ENCODE measurements around the gene ZNF732. TPM values are rescaled to one million over a fixed set of nuclear protein-coding genes. Genes with fewer than 3 reads are reported as not detected.
"Not testable (repeated sequence)": the region's sequence is repeated elsewhere in the genome, so short reads cannot be mapped to it uniquely, and the experiment has no call there.

ZNF732 gene
- total and polyA plus RNA-seq, 2 donors (not counting 1 experiment from before 2014, with no cell fraction given), result 0.33 TPM; not detected in 1

GRCh38 chr4:314296-314903 lies 9.1 kb upstream of the ZNF732 start:
- Histone ChIP-seq H3K4me3 (replicated peaks in 1 of 4; ENCODE audit: control extremely low read depth in 1 of 4, insufficient read depth in 1 of 4, low read depth in 3 of 4, low read length in 4 of 4) (no peak overlapping the region), H3K27ac (ENCODE audit: insufficient read depth, low read length) (no peak overlapping the region), H3K9me3 (ENCODE audit: control insufficient read depth, insufficient read depth, low read depth, low read length) (no peaks in the 10 kb centered on the region), H3K4me2 (ENCODE audit: extremely low read depth, insufficient read depth, low read length) (no peak overlapping the region), H2AFZ (ENCODE audit: low read length) (no peak overlapping the region), H3K36me3 (ENCODE audit: control insufficient read depth, insufficient read depth, low read length) (no peaks in the 10 kb centered on the region), H3K79me2 (ENCODE audit: control insufficient read depth, insufficient read depth, low read length) (no peaks in the 10 kb centered on the region), H4K20me1 (ENCODE audit: control insufficient read depth, extremely low read depth, insufficient read depth, low read length) (no peaks in the 10 kb centered on the region), H3K27me3 (ENCODE audit: control insufficient read depth, insufficient read depth, low read length) (no peaks in the 10 kb centered on the region), H3K4me1 (ENCODE audit: control insufficient read depth, extremely low read depth, insufficient read depth, low read length) (no peaks in the 10 kb centered on the region), H3K9ac (ENCODE audit: insufficient read depth, low read length) (no peak overlapping the region)
- TF ChIP-seq EZH2 (IDR thresholded peaks at IDR 0.05; ENCODE audit: low read length, missing control alignments) (no peak), CTCF (conservative IDR thresholded peaks at IDR 0.05 in 1 of 2, IDR thresholded peaks at IDR 0.05 in 1 of 2; ENCODE audit: low read depth in 1 of 2, low read length in 2 of 2) (no peak)
- DNase-seq (ENCODE audit: low read depth in 2 of 2), result no peak

GRCh38 chr4:309807-310206 lies 4.5 kb upstream of the ZNF732 start:
- H3K79me2 ChIP-seq (ENCODE audit: control insufficient read depth, insufficient read depth, low read length), result no peaks in the 10 kb centered on the region
- DNase-seq (ENCODE audit: low read depth in 2 of 2), result no peak
- H3K27me3 ChIP-seq (ENCODE audit: control insufficient read depth, insufficient read depth, low read length), result no peaks in the 10 kb centered on the region
- H3K9me3 ChIP-seq (ENCODE audit: control insufficient read depth, insufficient read depth, low read depth, low read length), result no peaks in the 10 kb centered on the region
- no peak overlapping the region for H3K4me2 ChIP-seq (ENCODE audit: extremely low read depth, insufficient read depth, low read length)
- no peaks in the 10 kb centered on the region for H4K20me1 ChIP-seq (ENCODE audit: control insufficient read depth, extremely low read depth, insufficient read depth, low read length)
- no peak for TF ChIP-seq EZH2 (IDR thresholded peaks at IDR 0.05; ENCODE audit: low read length, missing control alignments)
- TF ChIP-seq CTCF (conservative IDR thresholded peaks at IDR 0.05 in 1 of 2, IDR thresholded peaks at IDR 0.05 in 1 of 2; ENCODE audit: low read depth in 1 of 2, low read length in 2 of 2), result no peak
- no peak overlapping the region for H2AFZ ChIP-seq (ENCODE audit: low read length)
- H3K36me3 ChIP-seq (ENCODE audit: control insufficient read depth, insufficient read depth, low read length), result no peaks in the 10 kb centered on the region
- H3K9ac ChIP-seq (ENCODE audit: insufficient read depth, low read length), result no peak overlapping the region
- no peak overlapping the region for H3K27ac ChIP-seq (ENCODE audit: insufficient read depth, low read length)
- H3K4me1 ChIP-seq (ENCODE audit: control insufficient read depth, extremely low read depth, insufficient read depth, low read length), result no peaks in the 10 kb centered on the region
- no peak overlapping the region for H3K4me3 ChIP-seq (replicated peaks in 1 of 4; ENCODE audit: control extremely low read depth in 1 of 4, insufficient read depth in 1 of 4, low read depth in 3 of 4, low read length in 4 of 4)

- no peak for DNase-seq (ENCODE audit: low read depth in 2 of 2)
- Histone ChIP-seq H3K27ac (ENCODE audit: insufficient read depth, low read length) (no peak overlapping the region), H2AFZ (ENCODE audit: low read length) (no peak overlapping the region), H3K36me3 (ENCODE audit: control insufficient read depth, insufficient read depth, low read length) (no peaks in the 10 kb centered on the region), H4K20me1 (ENCODE audit: control insufficient read depth, extremely low read depth, insufficient read depth, low read length) (no peaks in the 10 kb centered on the region), H3K4me2 (ENCODE audit: extremely low read depth, insufficient read depth, low read length) (no peak overlapping the region), H3K79me2 (ENCODE audit: control insufficient read depth, insufficient read depth, low read length) (no peaks in the 10 kb centered on the region), H3K27me3 (ENCODE audit: control insufficient read depth, insufficient read depth, low read length) (no peaks in the 10 kb centered on the region), H3K4me1 (ENCODE audit: control insufficient read depth, extremely low read depth, insufficient read depth, low read length) (no peaks in the 10 kb centered on the region), H3K9ac (ENCODE audit: insufficient read depth, low read length) (no peak overlapping the region), H3K4me3 (replicated peaks in 1 of 4; ENCODE audit: control extremely low read depth in 1 of 4, insufficient read depth in 1 of 4, low read depth in 3 of 4, low read length in 4 of 4) (no peak overlapping the region), H3K9me3 (ENCODE audit: control insufficient read depth, insufficient read depth, low read depth, low read length) (no peaks in the 10 kb centered on the region)
- TF ChIP-seq CTCF (conservative IDR thresholded peaks at IDR 0.05 in 1 of 2, IDR thresholded peaks at IDR 0.05 in 1 of 2; ENCODE audit: low read depth in 1 of 2, low read length in 2 of 2), result no peak
- no peak for TF ChIP-seq EZH2 (IDR thresholded peaks at IDR 0.05; ENCODE audit: low read length, missing control alignments)
These were observed 1.3 kb upstream of the ZNF732 start for GRCh38 chr4:306551-306961.

- not testable (repeated sequence) for DNase-seq (ENCODE audit: low read depth in 2 of 2); H3K79me2 ChIP-seq (ENCODE audit: control insufficient read depth, insufficient read depth, low read length); H2AFZ ChIP-seq (ENCODE audit: low read length); H3K27ac ChIP-seq (ENCODE audit: insufficient read depth, low read length); H3K36me3 ChIP-seq (ENCODE audit: control insufficient read depth, insufficient read depth, low read length); H4K20me1 ChIP-seq (ENCODE audit: control insufficient read depth, extremely low read depth, insufficient read depth, low read length); H3K4me2 ChIP-seq (ENCODE audit: extremely low read depth, insufficient read depth, low read length); H3K4me1 ChIP-seq (ENCODE audit: control insufficient read depth, extremely low read depth, insufficient read depth, low read length); H3K9ac ChIP-seq (ENCODE audit: insufficient read depth, low read length); H3K9me3 ChIP-seq (ENCODE audit: control insufficient read depth, insufficient read depth, low read depth, low read length); H3K27me3 ChIP-seq (ENCODE audit: control insufficient read depth, insufficient read depth, low read length)
- peak overlapping the region in 2 of 4 experiments; percentile 50 to 52 for H3K4me3 ChIP-seq (replicated peaks in 1 of 4; ENCODE audit: control extremely low read depth in 1 of 4, insufficient read depth in 1 of 4, low read depth in 3 of 4, low read length in 4 of 4)
These were observed 758 bp downstream of the ZNF732 start for GRCh38 chr4:304516-304915.

All from fibroblast of lung (primary cell).